ENCODE measurements around the gene DCDC1. TPM values are rescaled to one million over a fixed set of nuclear protein-coding genes. Genes with fewer than 3 reads are reported as not detected.

DCDC1 gene
- total RNA-seq, 4 donors from 2014 or later, result 0.17 TPM; not detected in 3

- TF ChIP-seq POLR2AphosphoS5 (IDR thresholded peaks at IDR 0.05) (no peak), EP300 (IDR thresholded peaks at IDR 0.05) (no peak), POLR2A (IDR thresholded peaks at IDR 0.05; ENCODE audit: low read depth) (no peak)
- TF ChIP-seq, protein P1, sequence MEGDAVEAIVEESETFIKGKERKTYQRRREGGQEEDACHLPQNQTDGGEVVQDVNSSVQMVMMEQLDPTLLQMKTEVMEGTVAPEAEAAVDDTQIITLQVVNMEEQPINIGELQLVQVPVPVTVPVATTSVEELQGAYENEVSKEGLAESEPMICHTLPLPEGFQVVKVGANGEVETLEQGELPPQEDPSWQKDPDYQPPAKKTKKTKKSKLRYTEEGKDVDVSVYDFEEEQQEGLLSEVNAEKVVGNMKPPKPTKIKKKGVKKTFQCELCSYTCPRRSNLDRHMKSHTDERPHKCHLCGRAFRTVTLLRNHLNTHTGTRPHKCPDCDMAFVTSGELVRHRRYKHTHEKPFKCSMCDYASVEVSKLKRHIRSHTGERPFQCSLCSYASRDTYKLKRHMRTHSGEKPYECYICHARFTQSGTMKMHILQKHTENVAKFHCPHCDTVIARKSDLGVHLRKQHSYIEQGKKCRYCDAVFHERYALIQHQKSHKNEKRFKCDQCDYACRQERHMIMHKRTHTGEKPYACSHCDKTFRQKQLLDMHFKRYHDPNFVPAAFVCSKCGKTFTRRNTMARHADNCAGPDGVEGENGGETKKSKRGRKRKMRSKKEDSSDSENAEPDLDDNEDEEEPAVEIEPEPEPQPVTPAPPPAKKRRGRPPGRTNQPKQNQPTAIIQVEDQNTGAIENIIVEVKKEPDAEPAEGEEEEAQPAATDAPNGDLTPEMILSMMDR (IDR thresholded peaks at IDR 0.05), result no peak
- intact Hi-C loops (cut with DNase I), result no loop called here
- Histone ChIP-seq H3K4me3 (no peak overlapping the region), H3K9me3 (peaks cover 0 to 27% (median 11%) of the 10 kb centered on the region in 4 donors), H3K27me3 (no peaks in the 10 kb centered on the region), H3K4me1 (no peaks in the 10 kb centered on the region), H3K27ac (replicated peaks in 1 of 4) (no peak overlapping the region), H3K36me3 (no peaks in the 10 kb centered on the region)
- peak; percentile 66 for DNase-seq (ENCODE audit: extremely low spot score)
- WGBS, result 94% methylated on average over 4 of the region's 8 CpGs
Observed at GRCh38 chr11:31173926-31174680, 195.4 kb downstream of the DCDC1 start.

- Histone ChIP-seq H3K36me3 (no peaks in the 10 kb centered on the region), H3K27me3 (no peaks in the 10 kb centered on the region), H3K4me1 (no peaks in the 10 kb centered on the region), H3K9me3 (no peaks in the 10 kb centered on the region), H3K27ac (replicated peaks in 1 of 4) (no peak overlapping the region), H3K4me3 (no peak overlapping the region)
- 69% methylated on average over 5 of the region's 5 CpGs for WGBS
- TF ChIP-seq, protein P1 (IDR thresholded peaks at IDR 0.05), result peak in 2 of 3 experiments; percentile 16 to 27
- TF ChIP-seq POLR2A (IDR thresholded peaks at IDR 0.05; ENCODE audit: low read depth), result no peak
- intact Hi-C loops (cut with DNase I), result no loop called here
- DNase-seq (ENCODE audit: extremely low spot score), result no peak
Observed at GRCh38 chr11:31160504-31161422, 208.8 kb downstream of the DCDC1 start.

DNA sequence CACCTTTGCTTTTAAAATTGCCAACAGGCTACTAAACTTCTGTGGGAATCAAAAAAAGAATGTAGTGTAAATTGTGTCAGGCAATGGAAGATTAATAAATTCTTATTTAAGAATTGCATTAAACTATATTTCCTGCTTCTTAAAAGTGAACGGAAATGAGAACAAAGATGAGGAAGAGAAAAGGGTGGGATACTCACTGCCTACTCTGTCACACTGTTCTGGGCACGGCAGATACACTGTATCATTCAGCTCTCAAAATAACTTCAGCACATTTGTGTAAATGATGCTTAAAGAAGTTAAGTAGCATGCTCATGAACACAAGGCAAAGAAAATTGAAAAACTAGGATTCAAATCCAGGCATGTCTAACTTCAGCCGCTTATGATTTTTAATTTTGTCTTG, 218.7 kb downstream of the DCDC1 start:
- no peak for DNase-seq (ENCODE audit: extremely low spot score)
- WGBS, result 72% methylated on average over 3 of the region's 3 CpGs
- H3K36me3 ChIP-seq, result no peaks in the 10 kb centered on the region
- H3K9me3 ChIP-seq, result no peaks in the 10 kb centered on the region
- no peaks in the 10 kb centered on the region for H3K27me3 ChIP-seq
- no peak overlapping the region for H3K4me3 ChIP-seq
- TF ChIP-seq POLR2AphosphoS5 (IDR thresholded peaks at IDR 0.05) (no peak), EP300 (IDR thresholded peaks at IDR 0.05) (no peak), POLR2A (IDR thresholded peaks at IDR 0.05; ENCODE audit: low read depth) (no peak)
- TF ChIP-seq, protein P1 (IDR thresholded peaks at IDR 0.05), result no peak
- no peak overlapping the region for H3K27ac ChIP-seq (replicated peaks in 1 of 4)
- intact Hi-C loops (cut with DNase I), result no loop called here
- no peaks in the 10 kb centered on the region for H3K4me1 ChIP-seq

DNA sequence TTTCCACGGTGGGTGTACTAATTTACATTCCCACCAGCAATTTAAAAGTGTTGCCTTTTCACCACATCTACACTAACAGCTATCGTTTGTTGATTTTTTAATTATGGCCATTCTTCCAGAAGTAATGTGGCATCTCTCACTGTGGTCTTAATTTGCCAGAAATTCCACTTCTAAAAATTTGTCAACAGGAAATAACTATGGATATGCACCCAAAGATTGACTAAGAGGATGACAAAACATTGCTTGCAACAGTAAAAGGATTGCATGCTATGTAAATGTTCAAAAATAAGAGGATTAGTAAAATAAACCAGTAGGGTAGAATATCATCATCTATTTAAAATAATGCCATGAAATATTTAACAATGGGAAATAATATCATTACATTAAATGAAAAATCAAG, 219.5 kb downstream of the DCDC1 start:
- 92% methylated on average over 2 of the region's 2 CpGs for WGBS
- H3K4me3 ChIP-seq, result no peak overlapping the region
- H3K27me3 ChIP-seq, result no peaks in the 10 kb centered on the region
- no peaks in the 10 kb centered on the region for H3K36me3 ChIP-seq
- DNase-seq (ENCODE audit: extremely low spot score), result no peak
- no peaks in the 10 kb centered on the region for H3K9me3 ChIP-seq
- no peaks in the 10 kb centered on the region for H3K4me1 ChIP-seq
- intact Hi-C loops (cut with DNase I), result no loop called here
- no peak overlapping the region for H3K27ac ChIP-seq (replicated peaks in 1 of 4)
- TF ChIP-seq POLR2A (IDR thresholded peaks at IDR 0.05; ENCODE audit: low read depth), result no peak
- no peak for TF ChIP-seq EP300 (IDR thresholded peaks at IDR 0.05)
- TF ChIP-seq, protein P1 (IDR thresholded peaks at IDR 0.05), result no peak
- no peak for TF ChIP-seq POLR2AphosphoS5 (IDR thresholded peaks at IDR 0.05)

Data from esophagus muscularis mucosa (tissue), 4 donors.